GM23338 (cell line): ENCODE data around the gene ZBTB3. TPM values are rescaled to one million over a fixed set of nuclear protein-coding genes. Genes with fewer than 3 reads are reported as not detected.
"Not testable (repeated sequence)": the region's sequence is repeated elsewhere in the genome, so short reads cannot be mapped to it uniquely, and the experiment has no call there.

Experiments used
- ATAC-seq: fragments of 200-7000 bp; cut with Tn5 transposase; 3 replicates; pipeline ENCODE4 v1.9.1; 2020
- DNase-seq: peaks from one replicate; pipeline ENCODE4 v3.0.0-alpha.2; 2015; ENCODE audit warnings: low spot score
- H2AFZ ChIP-seq: fragments of 200-600 bp; sonication (generic); 2 replicates; pipeline ENCODE4 v1.8.0; 2016; ENCODE audit warnings: antibody characterized with exemption, mild to moderate bottlenecking, moderate library complexity
- H3F3A ChIP-seq: fragments of 200-600 bp; sonication (generic); replicated peaks from 2 replicates; pipeline ENCODE4 v1.8.0; 2017; ENCODE audit warnings: antibody characterized with exemption, mixed run types, low read depth
- H3K27ac ChIP-seq: fragments of 200-600 bp; sonication (generic); 2 replicates; pipeline ENCODE4 v1.6.1; 2016; ENCODE audit warnings: low read depth
- H3K27me3 ChIP-seq: fragments of 200-600 bp; sonication (generic); 2 replicates; pipeline ENCODE4 v1.8.0; 2016; ENCODE audit warnings: mild to moderate bottlenecking, mixed run types, moderate library complexity; ENCODE audit not compliant: insufficient read depth
- H3K36me3 ChIP-seq: fragments of 200-600 bp; sonication (generic); 2 replicates; pipeline ENCODE4 v1.8.0; 2016; ENCODE audit warnings: mild to moderate bottlenecking; ENCODE audit not compliant: insufficient read depth
- H3K4me1 ChIP-seq: fragments of 200-600 bp; sonication (generic); 2 replicates; pipeline ENCODE4 v1.8.0; 2016; ENCODE audit warnings: mild to moderate bottlenecking, moderate library complexity; ENCODE audit not compliant: insufficient read depth
- H3K4me2 ChIP-seq: fragments of 200-600 bp; sonication (generic); 2 replicates; pipeline ENCODE4 v1.7.1; 2017; ENCODE audit warnings: mixed run types
- H3K4me3 ChIP-seq: fragments of 200-600 bp; sonication (generic); 2 replicates; pipeline ENCODE4 v1.6.1; 2016; ENCODE audit warnings: mixed run types
- H3K79me2 ChIP-seq: fragments of 200-600 bp; sonication (generic); replicated peaks from 2 replicates; pipeline ENCODE4 v1.8.0; 2017; ENCODE audit warnings: mild to moderate bottlenecking; ENCODE audit not compliant: insufficient read depth
- H3K9me2 ChIP-seq: fragments of 200-600 bp; sonication (generic); 2 replicates; pipeline ENCODE4 v1.8.0; 2017; ENCODE audit not compliant: insufficient read depth
- H4K20me1 ChIP-seq: fragments of 200-600 bp; sonication (generic); replicated peaks from 2 replicates; pipeline ENCODE4 v1.8.0; 2017; ENCODE audit warnings: mild to moderate bottlenecking; ENCODE audit not compliant: insufficient read depth
- H3K27ac Mint-ChIP-seq: 2 replicates; pipeline ENCODE4 v1.8.0; 2020; ENCODE audit warnings: inconsistent platforms, mild to moderate bottlenecking, moderate library complexity, mixed read lengths
- H3K27me3 Mint-ChIP-seq: 3 replicates; pipeline ENCODE4 v1.8.0; 2022; ENCODE audit warnings: low read depth, mild to moderate bottlenecking, moderate library complexity, mixed read lengths, inconsistent platforms; ENCODE audit not compliant: insufficient read depth, poor library complexity
- H3K36me3 Mint-ChIP-seq: 3 replicates; pipeline ENCODE4 v1.8.0; 2021; ENCODE audit warnings: low read depth, mild to moderate bottlenecking, inconsistent platforms, moderate library complexity, mixed read lengths
- H3K4me1 Mint-ChIP-seq: 3 replicates; pipeline ENCODE4 v1.8.0; 2020; ENCODE audit warnings: mild to moderate bottlenecking, inconsistent platforms, mixed read lengths
- H3K4me3 Mint-ChIP-seq: 3 replicates; pipeline ENCODE4 v1.8.0; 2021; ENCODE audit warnings: moderate library complexity, mild to moderate bottlenecking, inconsistent platforms, mixed read lengths
- H3K9me3 Mint-ChIP-seq: 3 replicates; pipeline ENCODE4 v1.8.0; 2020; ENCODE audit warnings: moderate library complexity, mild to moderate bottlenecking, inconsistent platforms, mixed read lengths
- CREB1 ChIP-seq: fragments of 250-450 bp; sonication (Bioruptor Pico); IDR thresholded peaks from 2 replicates; pipeline ENCODE4 v1.5.0; 2020; ENCODE audit warnings: low read depth, mild to moderate bottlenecking, moderate library complexity
- CTCF ChIP-seq, 2 experiments: fragments of 200-600 bp in 1 of 2; sonication (generic) in 1 of 2; conservative IDR thresholded peaks; 2 replicates each; pipeline versions ENCODE4 v1.5.1 to v1.6.1; 2016 to 2017; ENCODE audit warnings: antibody characterized with exemption in 2 of 2, low read depth in 2 of 2, mild to moderate bottlenecking in 2 of 2, moderate library complexity in 1 of 2
- ETS1 ChIP-seq: IDR thresholded peaks from 2 replicates; pipeline ENCODE4 v1.6.1; 2016; ENCODE audit warnings: antibody characterized with exemption
- EZH2 ChIP-seq: fragments of 200-600 bp; sonication (generic); IDR thresholded peaks from one replicate; pipeline ENCODE4 v1.8.0; 2017; ENCODE audit warnings: antibody characterized with exemption, mild to moderate bottlenecking, low read depth; ENCODE audit not compliant: unreplicated experiment
- EZH2phosphoT487 ChIP-seq: fragments of 200-600 bp; sonication (generic); IDR thresholded peaks from one replicate; pipeline ENCODE4 v1.8.1; 2018; ENCODE audit warnings: antibody characterized with exemption; ENCODE audit not compliant: unreplicated experiment
- NANOG ChIP-seq: IDR thresholded peaks from 2 replicates; pipeline ENCODE4 v1.6.1; 2016; ENCODE audit warnings: antibody characterized with exemption, borderline replicate concordance
- POLR2AphosphoS5 ChIP-seq: IDR thresholded peaks from 2 replicates; pipeline ENCODE4 v1.6.1; 2016; ENCODE audit warnings: antibody characterized with exemption, low read depth
- polyA plus RNA-seq: library from polyadenylated mRNA; unstranded; fragments of >200 nt; fragmentation: Nextera tagmentation; extraction: Ambion mirVana; gene quantifications from 2 replicates; pipeline ENCODE4 v1.2.1, GENCODE V29; 2016
- total RNA-seq: library from RNA; depleted of rRNA; stranded (reverse); fragments of >200 nt; shearing (Covaris generic); gene quantifications from 2 replicates; pipeline ENCODE4 v1.2.3, GENCODE V29; 2014

The ZBTB3 gene
- total and polyA plus RNA-seq, 2 experiments from 2014 or later, result 47.8 to 82.6 TPM

GRCh38 chr11:62760867-62761227 is 6.9 kb upstream of the ZBTB3 start:
- not testable (repeated sequence) for H3K9me2 ChIP-seq, H3K27me3 Mint-ChIP-seq, H3K9me3 Mint-ChIP-seq, H2AFZ ChIP-seq, DNase-seq, H4K20me1 ChIP-seq, H3K36me3 ChIP-seq, H3K27me3 ChIP-seq
- peak overlapping the region; percentile 88 for H3K27ac ChIP-seq
- H3K4me1 Mint-ChIP-seq, result peaks cover 26% of the 10 kb centered on the region
- peak overlapping the region; percentile 94 for H3K4me3 Mint-ChIP-seq
- H3K27ac Mint-ChIP-seq, result 0 out of 2 replicates have a peak overlapping the region, but pooled peaks have one; percentile 59
- H3F3A ChIP-seq, result peaks cover 21% of the 10 kb centered on the region
- ATAC-seq, result peak; percentile 1; the same call in 2 of the 3 replicates
- peaks cover 44% of the 10 kb centered on the region for H3K36me3 Mint-ChIP-seq
- peak overlapping the region; percentile 68 for H3K4me2 ChIP-seq
- H3K4me3 ChIP-seq, result peak overlapping the region; percentile 85
- H3K79me2 ChIP-seq, result peaks cover 43% of the 10 kb centered on the region
- peaks cover 35% of the 10 kb centered on the region for H3K4me1 ChIP-seq

- peaks cover 53% of the 10 kb centered on the region for H3K4me1 ChIP-seq
- peak; percentile 24 for ATAC-seq
- peak; percentile 94 for DNase-seq
- no peaks in the 10 kb centered on the region for H3K9me2 ChIP-seq
- H3K79me2 ChIP-seq, result peaks cover 49% of the 10 kb centered on the region
- peaks cover 31% of the 10 kb centered on the region for H3F3A ChIP-seq
- Mint-ChIP-seq H3K9me3 (peaks cover 2% of the 10 kb centered on the region; the same call in 1 of the 3 replicates), H3K36me3 (peaks cover 40% of the 10 kb centered on the region), H3K27ac (peak overlapping the region; percentile 98), H3K4me3 (peak overlapping the region; percentile 96), H3K27me3 (peaks cover 12% of the 10 kb centered on the region), H3K4me1 (peaks cover 35% of the 10 kb centered on the region)
- peak overlapping the region; percentile 93 for H3K27ac ChIP-seq
- peaks cover 8% of the 10 kb centered on the region for H4K20me1 ChIP-seq
- peak overlapping the region; percentile 50 for H3K4me3 ChIP-seq
- H3K36me3 ChIP-seq, result peaks cover 4% of the 10 kb centered on the region; the same call in 1 of the 2 replicates
- H3K4me2 ChIP-seq, result peak overlapping the region; percentile 68
- no peak overlapping the region for H2AFZ ChIP-seq
- no peaks in the 10 kb centered on the region for H3K27me3 ChIP-seq
- TF ChIP-seq ETS1, result peak; percentile 42
- no peak for TF ChIP-seq CTCF (conservative IDR thresholded peaks at IDR 0.05; ENCODE audit: low read depth in 2 of 2)
- TF ChIP-seq EZH2phosphoT487, result no peak
- no peak for TF ChIP-seq EZH2
- peak; percentile 87 for TF ChIP-seq NANOG
- peak; percentile 83 for TF ChIP-seq POLR2AphosphoS5
- 0 out of 2 replicates have a peak, but pooled peaks have one; percentile 4 for TF ChIP-seq CREB1 (CRISPR knock-in tag)
These were observed 4.2 kb upstream of the ZBTB3 start for GRCh38 chr11:62757846-62758788.
